ENCODE data around the gene EIF2S1. TPM values are rescaled to one million over a fixed set of nuclear protein-coding genes. Genes with fewer than 3 reads are reported as not detected.

Gene EIF2S1
- polyA plus RNA-seq, 1 experiment, result 149 TPM

DNA sequence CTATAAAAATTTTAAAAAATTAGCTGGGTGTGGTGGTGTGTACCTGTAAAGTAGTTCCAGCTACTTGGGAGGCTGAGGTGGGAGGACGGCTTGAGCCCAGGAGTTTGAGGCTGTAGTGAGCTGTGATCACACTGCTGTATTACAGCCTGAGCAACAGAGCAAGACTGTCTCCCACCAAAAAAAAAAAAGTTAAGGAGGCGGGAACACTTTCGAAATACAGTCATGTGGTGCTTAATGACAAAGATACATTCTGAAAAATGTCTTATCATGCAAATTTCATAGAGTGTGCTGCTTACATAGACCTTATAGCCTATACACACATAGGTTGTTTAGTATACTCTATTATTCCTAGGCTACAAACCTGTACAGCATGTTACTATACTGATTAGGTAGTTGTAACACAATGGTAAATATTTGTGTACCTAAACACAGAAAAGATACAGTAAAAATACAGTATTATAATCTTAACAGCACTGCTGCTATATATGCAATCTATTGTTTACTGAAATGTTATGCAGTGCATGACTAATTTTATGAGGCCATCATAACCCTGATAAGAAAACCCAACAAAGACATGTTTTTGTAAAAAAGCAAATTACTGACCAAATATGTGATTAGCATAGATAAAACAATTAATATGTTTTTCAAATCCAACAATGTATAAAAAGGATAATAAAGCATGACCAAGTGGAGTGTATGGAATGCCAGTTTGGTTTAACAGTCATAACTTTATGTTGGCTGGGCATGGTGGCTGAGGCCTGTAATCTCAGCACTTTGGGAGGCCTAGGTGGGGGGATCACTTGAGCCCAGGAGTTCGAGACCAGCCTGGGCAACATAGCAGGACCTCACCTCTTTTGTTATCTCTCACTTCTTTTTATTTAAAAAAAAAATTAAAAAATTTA is 11.4 kb downstream of the EIF2S1 start:
- Histone ChIP-seq H3K27me3 (ENCODE audit: control insufficient read depth, insufficient read depth, low read length) (no peaks in the 10 kb centered on the region), H3K27ac (ENCODE audit: low read depth, low read length) (no peak overlapping the region), H3K9me3 (ENCODE audit: control insufficient read depth, insufficient read depth, low read length) (no peaks in the 10 kb centered on the region), H3K4me3 (ENCODE audit: low read depth, low read length) (no peak overlapping the region)
- no peak for DNase-seq (ENCODE audit: low read depth, low spot score)
- CTCF ChIA-PET, result interaction anchor here (0.6 to 1.9 kb wide), 2 partner anchors 12 to 864 kb away, joined by 3 to 21 read pairs; partner anchors contain the start of genes ATP6V1D and EIF2S1
- POLR2A ChIA-PET, result no interaction called here
- TF ChIP-seq, protein P1, sequence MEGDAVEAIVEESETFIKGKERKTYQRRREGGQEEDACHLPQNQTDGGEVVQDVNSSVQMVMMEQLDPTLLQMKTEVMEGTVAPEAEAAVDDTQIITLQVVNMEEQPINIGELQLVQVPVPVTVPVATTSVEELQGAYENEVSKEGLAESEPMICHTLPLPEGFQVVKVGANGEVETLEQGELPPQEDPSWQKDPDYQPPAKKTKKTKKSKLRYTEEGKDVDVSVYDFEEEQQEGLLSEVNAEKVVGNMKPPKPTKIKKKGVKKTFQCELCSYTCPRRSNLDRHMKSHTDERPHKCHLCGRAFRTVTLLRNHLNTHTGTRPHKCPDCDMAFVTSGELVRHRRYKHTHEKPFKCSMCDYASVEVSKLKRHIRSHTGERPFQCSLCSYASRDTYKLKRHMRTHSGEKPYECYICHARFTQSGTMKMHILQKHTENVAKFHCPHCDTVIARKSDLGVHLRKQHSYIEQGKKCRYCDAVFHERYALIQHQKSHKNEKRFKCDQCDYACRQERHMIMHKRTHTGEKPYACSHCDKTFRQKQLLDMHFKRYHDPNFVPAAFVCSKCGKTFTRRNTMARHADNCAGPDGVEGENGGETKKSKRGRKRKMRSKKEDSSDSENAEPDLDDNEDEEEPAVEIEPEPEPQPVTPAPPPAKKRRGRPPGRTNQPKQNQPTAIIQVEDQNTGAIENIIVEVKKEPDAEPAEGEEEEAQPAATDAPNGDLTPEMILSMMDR (IDR thresholded peaks at IDR 0.05; ENCODE audit: low read depth, low read length), result no peak

DNA sequence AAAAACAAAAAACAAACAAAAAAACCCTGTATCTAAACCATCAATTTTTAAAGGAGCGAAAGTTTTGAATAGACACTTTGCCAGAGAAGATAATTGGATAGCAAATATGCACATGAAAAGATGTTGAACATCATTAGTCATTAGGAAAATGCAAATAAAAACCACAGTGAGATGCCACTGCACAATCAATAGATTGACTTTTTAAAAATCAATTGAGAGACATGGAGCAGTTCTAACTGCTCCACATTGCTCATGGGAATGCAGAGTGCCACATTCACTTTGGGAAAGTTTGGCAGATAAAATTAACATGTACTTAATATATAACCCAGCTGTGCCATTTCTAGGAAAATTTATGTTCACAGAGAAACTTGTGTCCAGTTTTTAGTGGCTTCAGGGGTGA is 12.7 kb downstream of the EIF2S1 start:
- TF ChIP-seq, protein P1 (IDR thresholded peaks at IDR 0.05; ENCODE audit: low read depth, low read length), result no peak
- Histone ChIP-seq H3K27ac (ENCODE audit: low read depth, low read length) (no peak overlapping the region), H3K9me3 (ENCODE audit: control insufficient read depth, insufficient read depth, low read length) (no peaks in the 10 kb centered on the region), H3K4me3 (ENCODE audit: low read depth, low read length) (no peak overlapping the region), H3K27me3 (ENCODE audit: control insufficient read depth, insufficient read depth, low read length) (no peaks in the 10 kb centered on the region)
- CTCF ChIA-PET, result no interaction called here
- POLR2A ChIA-PET, result no interaction called here
- DNase-seq (ENCODE audit: low read depth, low spot score), result no peak

DNA sequence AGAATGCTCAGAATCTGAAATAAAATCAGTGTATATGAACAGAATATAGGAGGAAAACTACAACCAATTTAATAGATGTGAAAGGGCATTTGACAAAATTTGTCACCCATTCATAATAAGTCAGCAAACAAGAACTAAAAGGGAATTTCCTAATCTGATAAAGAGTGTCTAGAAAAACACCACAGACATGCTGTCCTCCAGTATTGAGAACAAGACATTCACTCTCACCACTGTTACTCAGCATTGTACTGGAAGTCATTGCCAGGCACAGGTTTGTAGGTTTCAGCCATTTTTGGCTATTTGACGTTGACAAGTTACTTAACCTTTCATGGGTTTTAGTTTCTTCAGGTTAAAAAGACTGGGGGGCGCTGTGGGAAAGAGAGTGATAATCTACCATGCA is 13.2 kb downstream of the EIF2S1 start:
- H3K27me3 ChIP-seq (ENCODE audit: control insufficient read depth, insufficient read depth, low read length), result no peaks in the 10 kb centered on the region
- TF ChIP-seq, protein P1 (IDR thresholded peaks at IDR 0.05; ENCODE audit: low read depth, low read length), result no peak
- no peaks in the 10 kb centered on the region for H3K9me3 ChIP-seq (ENCODE audit: control insufficient read depth, insufficient read depth, low read length)
- POLR2A ChIA-PET, result no interaction called here
- DNase-seq (ENCODE audit: low read depth, low spot score), result no peak
- CTCF ChIA-PET, result no interaction called here
- H3K4me3 ChIP-seq (ENCODE audit: low read depth, low read length), result no peak overlapping the region
- no peak overlapping the region for H3K27ac ChIP-seq (ENCODE audit: low read depth, low read length)

DNA sequence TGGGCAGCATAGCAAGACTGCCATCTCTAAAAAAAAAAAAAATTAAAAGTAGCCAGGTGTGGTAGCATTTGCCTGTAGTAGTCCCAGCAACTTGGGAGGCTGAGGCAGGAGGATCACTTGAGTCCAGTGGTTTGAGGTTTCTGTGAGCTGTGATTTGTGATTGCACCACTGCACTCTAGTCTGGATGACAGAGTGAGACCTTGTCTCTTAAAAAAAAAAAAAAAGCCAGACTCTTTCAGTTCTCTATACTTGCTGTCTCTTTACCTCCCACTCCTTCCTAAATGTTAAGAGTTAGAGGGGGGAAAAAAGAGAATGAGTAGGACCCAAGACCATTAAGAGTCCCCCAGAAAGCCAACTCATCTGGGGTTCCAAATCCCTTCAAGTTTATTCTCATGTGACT is 17.8 kb downstream of the EIF2S1 start:
- Histone ChIP-seq H3K27me3 (ENCODE audit: control insufficient read depth, insufficient read depth, low read length) (no peaks in the 10 kb centered on the region), H3K27ac (ENCODE audit: low read depth, low read length) (no peak overlapping the region), H3K4me3 (ENCODE audit: low read depth, low read length) (no peak overlapping the region), H3K9me3 (ENCODE audit: control insufficient read depth, insufficient read depth, low read length) (no peaks in the 10 kb centered on the region)
- CTCF ChIA-PET, result interaction anchor here (1.2 to 2.4 kb wide), 2 partner anchors 10 to 18 kb away, joined by 3 to 12 read pairs; partner anchors contain the start of genes ATP6V1D and EIF2S1
- POLR2A ChIA-PET, result interaction anchor here (0.7 kb wide), 1 partner anchor 10 kb away, joined by 6 read pairs; no protein-coding TSS in a partner anchor
- no peak for DNase-seq (ENCODE audit: low read depth, low spot score)
- TF ChIP-seq, protein P1 (IDR thresholded peaks at IDR 0.05; ENCODE audit: low read depth, low read length), result no peak

DNA sequence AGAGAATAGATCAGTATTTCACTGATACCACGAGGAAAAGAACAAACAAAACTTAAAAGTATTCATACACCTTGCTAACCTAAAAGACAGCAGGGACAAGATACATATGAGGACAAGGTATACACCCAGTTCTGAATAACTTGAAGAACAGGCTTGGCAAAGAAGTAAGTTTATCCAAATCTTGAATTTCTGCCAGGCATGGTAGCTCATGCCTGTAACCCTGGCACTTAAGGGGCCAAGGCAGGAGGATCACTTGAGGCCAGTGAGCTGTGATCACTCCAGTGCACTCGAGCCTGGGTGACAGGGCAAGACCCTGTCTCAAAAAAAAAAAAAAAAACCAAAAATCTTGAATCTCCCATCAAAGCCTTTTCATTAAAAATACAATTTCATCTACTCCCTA is 25.0 kb downstream of the EIF2S1 start:
- TF ChIP-seq, protein P1 (IDR thresholded peaks at IDR 0.05; ENCODE audit: low read depth, low read length), result no peak
- POLR2A ChIA-PET, result no interaction called here

More for the DNA sequence above, 25.0 kb downstream of the EIF2S1 start:
- H3K27me3 ChIP-seq (ENCODE audit: control insufficient read depth, insufficient read depth, low read length), result no peaks in the 10 kb centered on the region
- no peak overlapping the region for H3K27ac ChIP-seq (ENCODE audit: low read depth, low read length)
- DNase-seq (ENCODE audit: low read depth, low spot score), result no peak
- CTCF ChIA-PET, result interaction anchor here (0.6 to 2.6 kb wide), 4 partner anchors 25 to 877 kb away, joined by 5 to 12 read pairs (median 6); partner anchors contain the start of genes ATP6V1D, EIF2S1 and GPHN
- H3K4me3 ChIP-seq (ENCODE audit: low read depth, low read length), result no peak overlapping the region
- no peaks in the 10 kb centered on the region for H3K9me3 ChIP-seq (ENCODE audit: control insufficient read depth, insufficient read depth, low read length)

Data from AG04450 (cell line).